HG03045 (cell line): ENCODE measurements around the gene GALNT9.

Experiments
- ATAC-seq: cut with Tn5 transposase; IDR thresholded peaks from one replicate; pipeline ENCODE4 v1.9.1; 2021; ENCODE audit warnings: mild to moderate bottlenecking, moderate library complexity; ENCODE audit not compliant: unreplicated experiment

Gene GALNT9

DNA sequence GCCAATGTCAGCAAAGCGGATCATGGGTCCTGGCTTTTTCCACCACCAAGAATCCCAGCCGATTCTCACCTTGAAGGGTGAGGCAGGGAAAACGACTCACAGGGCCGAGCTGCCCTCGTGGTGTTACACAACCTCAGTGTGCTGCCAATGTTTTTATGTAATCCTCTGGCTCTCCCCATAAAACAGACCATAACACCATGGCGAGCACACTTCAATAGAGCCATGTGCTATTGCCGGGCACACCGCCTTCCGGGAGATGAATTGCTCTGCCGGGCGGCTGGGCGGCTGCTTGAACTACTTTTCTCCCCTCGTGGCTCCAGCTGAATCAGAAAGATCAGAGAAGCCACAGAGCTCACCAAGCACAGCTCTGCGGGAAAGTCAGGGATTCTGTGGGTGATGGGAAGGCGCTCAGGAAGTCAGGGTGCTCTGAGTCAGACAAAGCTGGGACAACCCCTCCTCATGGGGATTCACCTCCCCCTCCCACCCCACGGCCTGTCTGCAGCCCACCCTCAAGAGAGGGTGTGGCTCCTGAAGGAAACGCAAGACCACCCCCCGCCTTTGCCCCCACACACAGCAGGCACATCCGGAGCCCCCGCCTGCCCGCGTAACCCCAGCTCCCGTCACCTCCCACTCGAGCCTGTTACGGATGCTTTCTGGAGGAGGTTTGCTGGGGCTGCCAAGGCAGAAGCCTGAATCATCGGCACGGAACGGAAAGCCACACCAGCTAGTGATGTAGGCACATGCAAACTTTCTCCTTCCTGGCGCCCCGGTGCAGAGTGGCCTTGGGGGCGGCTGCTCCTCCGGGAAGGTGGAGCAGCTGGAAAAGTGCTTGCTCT is 1.8 kb downstream of the GALNT9 start:
- ATAC-seq: no peak

DNA sequence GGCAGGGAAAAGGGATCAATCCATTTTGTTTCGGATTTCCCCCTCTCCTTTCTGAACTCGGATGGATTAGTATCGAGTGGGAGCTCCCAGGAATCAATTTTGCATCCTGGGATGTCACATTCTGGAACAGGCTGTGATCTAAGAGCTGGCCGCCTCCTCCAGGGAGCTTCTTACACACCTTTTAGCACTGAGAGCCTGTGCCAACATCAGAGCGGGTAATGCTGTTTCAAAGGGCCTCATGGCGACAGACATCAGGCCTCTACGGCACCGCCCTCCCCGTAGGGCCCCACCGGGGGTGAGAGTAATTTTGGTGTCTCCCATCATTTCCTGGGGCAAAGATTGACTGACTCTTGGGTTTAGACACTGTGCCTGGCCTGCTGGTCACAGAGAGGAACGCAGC is 2.7 kb downstream of the GALNT9 start:
- ATAC-seq: no peak

DNA sequence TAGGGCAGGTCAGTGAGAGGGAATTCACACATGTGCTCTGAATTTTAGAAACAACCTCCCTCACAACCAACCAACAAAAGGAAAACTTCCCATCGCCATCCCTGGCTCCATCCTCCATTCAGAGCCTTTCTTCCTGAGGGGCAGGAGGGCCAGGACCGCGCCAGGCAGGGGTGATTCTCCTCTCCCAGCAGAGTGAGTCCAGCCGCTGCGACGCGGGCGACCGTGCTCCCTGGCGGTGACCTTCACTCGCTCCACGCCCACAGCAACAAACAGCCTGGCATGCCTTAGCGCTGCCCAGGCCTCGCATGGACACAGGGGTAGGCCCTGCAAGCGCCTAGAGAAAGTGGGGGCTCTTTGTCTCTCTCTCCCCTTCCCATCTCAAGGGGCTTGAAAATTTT is 3.7 kb downstream of the GALNT9 start:
- no peak for ATAC-seq

GRCh38 chr12:132324841-132325732 is 4.3 kb downstream of the GALNT9 start:
- ATAC-seq: no peak

GRCh38 chr12:132324173-132324572 is 5.2 kb downstream of the GALNT9 start:
- ATAC-seq: no peak

- no peak for ATAC-seq
These were observed 6.0 kb downstream of the GALNT9 start for GRCh38 chr12:132323171-132324010.

DNA sequence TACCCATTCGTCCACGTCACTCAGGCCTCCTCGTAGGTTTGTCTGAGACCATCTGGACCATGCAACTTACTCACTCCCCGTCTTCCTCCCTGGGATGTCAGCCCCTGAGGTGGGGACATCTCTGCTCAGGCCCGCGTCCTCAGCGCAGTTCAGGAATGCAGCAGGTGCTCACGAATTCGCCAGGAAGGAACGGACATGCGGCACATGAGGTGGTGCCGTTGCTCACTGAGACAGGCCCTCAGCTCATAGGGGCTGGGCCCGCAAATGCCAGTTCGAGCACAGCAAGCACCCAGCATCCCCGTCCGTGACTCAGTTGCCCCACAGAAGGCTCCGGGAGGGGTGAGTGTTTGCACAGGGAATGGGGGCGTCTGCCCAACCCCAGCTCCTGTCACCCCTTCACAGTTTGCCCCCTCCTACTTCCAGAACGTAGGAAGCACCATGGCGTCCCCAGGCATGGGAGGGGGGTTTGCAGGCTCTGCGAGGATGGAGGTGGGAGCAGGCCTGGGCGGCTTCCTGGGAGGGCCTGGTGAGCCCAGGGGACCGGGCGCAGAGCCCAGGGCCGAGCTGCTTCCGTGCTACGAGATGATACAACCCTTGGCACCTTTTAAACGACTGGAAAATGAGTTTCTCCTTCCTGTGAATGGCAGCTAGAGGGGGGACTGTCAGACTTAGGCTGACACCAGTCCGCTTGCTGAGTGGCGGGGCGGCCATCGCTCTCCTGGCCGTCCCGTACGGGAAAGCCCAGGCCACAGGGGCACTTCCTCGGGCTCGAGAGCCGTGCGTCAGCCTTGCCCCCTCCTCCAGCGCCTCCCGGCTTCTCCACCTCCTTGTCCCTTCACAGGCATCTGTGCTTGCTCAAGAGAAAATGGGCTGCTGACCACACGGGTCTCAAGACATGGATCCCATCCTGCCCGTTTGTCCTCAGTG is 6.9 kb downstream of the GALNT9 start:
- ATAC-seq: no peak

DNA sequence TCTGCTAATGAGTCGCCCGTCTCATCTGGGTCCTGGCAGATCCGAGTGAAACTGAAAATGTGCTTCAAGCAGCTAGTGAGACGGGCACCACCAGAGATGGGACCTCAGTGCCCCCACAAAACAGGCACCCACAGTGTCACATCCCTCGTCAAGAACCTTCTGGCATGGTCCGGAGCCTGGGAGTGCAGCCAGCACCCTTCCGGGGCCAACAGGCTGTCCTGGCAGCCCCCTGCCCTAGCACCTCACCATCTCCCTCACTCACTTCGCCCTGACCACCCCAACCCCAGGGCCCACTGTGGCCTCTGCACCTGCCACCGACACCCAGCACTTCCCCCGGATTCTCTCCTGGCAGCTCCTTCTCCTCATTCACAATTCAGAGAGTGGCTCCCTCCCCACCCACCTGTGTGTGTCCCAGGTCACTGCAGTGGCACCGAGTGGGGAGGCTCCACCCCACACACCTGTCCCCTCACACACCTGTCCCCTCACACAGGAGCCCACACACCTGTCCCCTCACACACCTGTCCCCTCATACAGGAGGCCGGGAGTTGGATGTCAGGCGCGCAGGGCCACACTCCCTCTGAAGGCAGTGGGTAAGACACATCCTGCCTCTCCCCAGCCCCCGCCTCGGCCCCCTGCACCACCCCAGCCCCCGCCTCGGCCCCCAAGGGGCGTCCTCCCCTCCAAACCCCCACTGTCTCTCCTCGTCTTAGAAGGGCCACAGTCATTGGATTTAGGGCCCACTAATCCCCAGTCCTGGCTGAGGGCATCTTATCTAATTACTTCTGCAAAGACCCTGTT is 7.9 kb downstream of the GALNT9 start:
- ATAC-seq: no peak

- ATAC-seq: no peak
These were observed 8.6 kb downstream of the GALNT9 start for GRCh38 chr12:132320767-132321211.

DNA sequence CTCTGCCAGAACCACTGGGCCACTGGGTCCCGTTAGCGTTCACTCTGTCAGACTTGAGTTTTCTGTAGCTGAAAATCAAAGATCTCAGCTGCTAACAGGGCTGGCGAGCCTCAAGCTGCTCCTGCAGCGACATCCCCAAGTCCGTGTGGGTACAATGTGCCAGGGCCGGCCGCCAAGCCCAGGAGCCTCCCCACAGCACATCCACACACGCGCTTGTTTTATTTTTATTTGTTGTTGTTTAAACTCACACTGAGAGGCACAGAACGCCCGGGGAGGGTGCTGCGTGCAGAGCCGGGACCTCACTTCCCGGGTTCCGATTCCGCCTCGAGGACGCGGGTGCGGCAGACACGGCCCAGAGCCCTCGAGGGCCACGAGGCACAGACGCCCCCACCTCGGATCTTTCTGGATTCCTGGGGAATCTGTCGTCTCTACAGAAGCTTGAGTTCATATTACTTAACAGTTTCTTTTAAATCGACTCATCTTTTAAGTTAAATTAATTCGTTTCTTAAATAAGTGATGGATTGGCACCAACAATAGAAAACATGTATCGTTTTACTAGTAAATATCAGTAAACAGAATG is 9.3 kb downstream of the GALNT9 start:
- no peak for ATAC-seq

GRCh38 chr12:132319359-132319950 is 9.9 kb downstream of the GALNT9 start:
- no peak for ATAC-seq

DNA sequence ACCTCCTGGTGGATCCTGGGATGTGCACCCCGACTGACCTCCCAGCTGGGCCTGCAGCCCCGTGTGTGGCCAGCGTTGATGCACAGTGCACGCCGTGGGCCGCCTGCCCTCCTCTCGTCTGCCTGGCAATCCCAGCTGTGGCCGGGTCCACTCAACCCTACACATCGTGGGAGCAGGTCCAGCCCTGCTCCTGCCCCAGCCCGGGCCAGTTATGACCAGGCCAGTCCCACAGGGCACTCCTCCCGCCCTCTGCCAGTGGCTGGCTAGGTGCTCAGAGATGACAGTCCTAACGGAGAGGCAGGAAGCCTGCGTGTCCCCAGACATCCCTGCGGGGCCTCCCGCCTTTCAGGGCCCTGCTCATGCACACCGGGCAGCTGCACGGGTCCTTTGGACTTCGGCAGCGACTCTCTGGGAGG is 10.8 kb downstream of the GALNT9 start:
- no peak for ATAC-seq

- no peak for ATAC-seq
These were observed 11.3 kb downstream of the GALNT9 start for GRCh38 chr12:132318135-132318534.

DNA sequence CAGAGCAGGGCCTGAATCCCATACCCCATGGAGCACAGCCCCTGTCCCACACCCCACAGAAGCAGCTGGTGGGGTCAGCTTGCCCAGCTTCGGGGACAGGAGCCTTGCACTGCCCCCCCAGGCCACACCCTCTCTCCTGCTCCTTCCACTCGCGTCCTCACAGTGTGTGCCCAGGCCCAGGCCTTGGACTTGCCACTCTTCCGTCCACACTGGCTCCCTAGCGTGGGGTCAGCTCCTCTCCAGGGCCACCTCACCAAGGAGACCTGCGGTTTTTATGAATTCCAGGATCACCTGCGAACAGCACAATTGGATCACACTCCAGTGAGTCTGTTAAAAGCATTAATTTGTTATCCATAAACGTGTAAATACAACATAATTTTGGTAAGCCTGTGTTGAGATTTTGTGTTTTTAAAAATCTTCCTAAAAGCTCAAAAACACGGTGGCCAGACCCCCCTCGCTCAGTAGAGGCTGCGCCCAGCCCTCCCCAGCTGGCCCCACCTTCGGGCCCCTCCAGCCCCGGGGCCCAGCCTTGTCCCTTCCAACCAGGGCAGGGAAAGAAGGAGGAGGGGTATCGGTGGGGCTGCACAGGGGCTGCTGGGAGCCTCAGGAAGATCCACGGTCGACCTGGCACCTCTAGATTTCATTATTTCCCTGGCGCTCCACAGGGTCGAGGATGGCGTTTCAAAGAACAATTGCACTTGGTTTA is 12.0 kb downstream of the GALNT9 start:
- no peak for ATAC-seq

GRCh38 chr12:132316497-132317232 is 12.7 kb downstream of the GALNT9 start:
- no peak for ATAC-seq

- no peak for ATAC-seq
These were observed 13.4 kb downstream of the GALNT9 start for GRCh38 chr12:132315951-132316350.

GRCh38 chr12:132315507-132315906 is 13.9 kb downstream of the GALNT9 start:
- no peak for ATAC-seq
